Heart right ventricle (tissue), 16 donors: ENCODE data around the gene RPRD1B. TPM values are rescaled to one million over a fixed set of nuclear protein-coding genes. Genes with fewer than 3 reads are reported as not detected.
A peak's percentile ranks its signal among the peaks of the same experiment; 100 is the strongest.

Source experiments
- ATAC-seq, 8 donors: fragments of 200-7000 bp; cut with Tn5 transposase; one replicate each; pipeline ENCODE4 v1.9.1; 2020; ENCODE audit warnings: mild to moderate bottlenecking in 8 of 8, moderate library complexity in 8 of 8, moderate number of reproducible peaks in 1 of 8
- DNase-seq, 2 donors: peaks; one replicate each; pipeline ENCODE4 v3.0.0-alpha.2; 2020
- H3K27ac ChIP-seq, 10 donors: fragments of 200-600 bp; sonication (generic) in 2 of 10; one replicate each; pipeline versions ENCODE4 v1.5.0 to v1.8.0; 2020 to 2022; ENCODE audit warnings: mild to moderate bottlenecking in 3 of 10
- H3K27me3 ChIP-seq, 7 donors: fragments of 200-600 bp; one replicate each; pipeline ENCODE4 v1.8.0; 2021 to 2022; ENCODE audit warnings: mild to moderate bottlenecking in 2 of 7
- H3K36me3 ChIP-seq, 9 donors: fragments of 200-600 bp; sonication (generic) in 1 of 9; one replicate each; pipeline versions ENCODE4 v1.5.0 to v1.8.0; 2020 to 2022; ENCODE audit warnings: mild to moderate bottlenecking in 2 of 9
- H3K4me1 ChIP-seq, 9 donors: fragments of 200-600 bp; sonication (generic) in 1 of 9; one replicate each; pipeline versions ENCODE4 v1.5.0 to v1.8.0; 2020 to 2022; ENCODE audit warnings: mild to moderate bottlenecking in 4 of 9
- H3K4me3 ChIP-seq, 10 donors: fragments of 200-600 bp; sonication (generic) in 2 of 10; one replicate each; pipeline versions ENCODE4 v1.5.0 to v1.8.0; 2020 to 2022; ENCODE audit warnings: mild to moderate bottlenecking in 7 of 10, moderate library complexity in 2 of 10
- H3K9me3 ChIP-seq, 11 donors: fragments of 200-600 bp in 10 of 11; sonication (generic) in 2 of 11; one replicate each; pipeline versions ENCODE4 v1.5.0 to v1.8.0; 2013 to 2022; ENCODE audit warnings: mild to moderate bottlenecking in 2 of 11, control low read depth in 1 of 11, moderate library complexity in 1 of 11
- WGBS, 2 donors: extraction: QIAGEN DNeasy Blood & Tissue Kit; methylation state at CpG; one replicate each; pipeline ENCODE4 v1.1.7; 2013; ENCODE audit warnings: inconsistent platforms in 1 of 2; 5-methylcytosine and 5-hydroxymethylcytosine counted together
- intact Hi-C, 10 donors: fragments of 100-400 bp; cut with DNase I; formaldehyde crosslinking; loops; one replicate each; pipeline versions ENCODE4 v1.11.1 to v1.14.2; 2022
- polyA plus RNA-seq, 2 donors: library from polyadenylated mRNA; stranded (reverse); fragments of 200-250 nt; gene quantifications; one replicate each; pipeline ENCODE4 v1.2.3, GENCODE V29; 2013
- total RNA-seq, 10 donors: library from RNA; stranded (reverse); fragmentation: NEBNext Ultra II Directional in 3 of 10; extraction: Animal tissue kit (Norgen Biotek cat#: 25700) in 3 of 10; gene quantifications; one replicate each; pipeline versions ENCODE4 v1.2.1 to v1.2.4, GENCODE V29; 2021 to 2023
- TF ChIP-seq, protein P1 (sequence below), 9 donors: fragments of 200-600 bp; sonication (generic) in 2 of 9; IDR thresholded peaks; one replicate each; pipeline versions ENCODE4 v1.5.0 to v1.8.0; 2021 to 2022; ENCODE audit warnings: antibody characterized with exemption in 9 of 9, mild to moderate bottlenecking in 5 of 9, moderate library complexity in 1 of 9
- donor health status: Arrhythmogenic right ventricular cardiomyopathy.
- donor health status: ischemic (EF 13 %, LVEDD 7.1; RV severe dilation, severe dysfunction).
- donor health status: healthy with polysubstance abuse.
- donor health status: DM: no; HTN: yes; CAD: no.
- donor health status: DM: no; HTN: no; CAD: no.
- donor health status: ischemic (EF 25% LVEDD 6.9; RV normal size, moderate dysfunction).
- donor health status: ischemic (EF 25% LVEDD 5.7; RV mildly dilated, moderate dysfunction).
- donor health status: healthy.
- donor health status: DM: yes; HTN: yes; CAD: no.
- donor health status: Ischemic cardiomyopathy.
- donor health status: ischemic (EF 35%, LVEDD 5.7; RV mildly dilated, moderate dysfunction).
- donor health status: nonischemic (EF 11% LVEDD 7.7; RV severe dilation, severe dysfunction).
- donor health status: DM: yes; HTN: yes; CAD: no.
- donor health status: PGD.
- donor health status: ischemic (EF 29% LVEDD 5.4; RV normal size, mild dysfunction).
- donor health status: nonischemic (EF 23%, LVEDD 6.1; RV moderate dilation, normal function).

Gene RPRD1B
- total and polyA plus RNA-seq, 12 donors: 10.4 to 78.1 (median 47.3) TPM

DNA sequence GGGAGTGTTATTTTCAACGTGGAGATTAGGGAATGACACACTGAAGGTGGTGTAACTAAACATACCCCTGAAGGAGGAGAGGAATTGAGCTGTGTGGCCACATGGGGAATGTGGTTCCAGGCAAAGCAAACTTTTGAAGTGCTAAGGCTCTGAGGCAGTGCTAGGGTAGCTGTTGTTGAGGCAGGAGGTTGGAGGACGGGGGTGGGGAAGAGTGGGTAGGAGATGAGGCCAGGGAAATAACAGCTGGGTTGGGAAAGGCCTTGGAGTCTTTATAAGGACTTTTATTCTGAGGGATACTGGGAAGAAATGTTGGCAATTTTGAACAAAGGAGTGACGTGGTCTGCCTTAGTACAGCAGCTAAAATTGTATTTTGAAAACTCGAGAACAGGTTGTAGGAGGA lies 13.0 kb downstream of the RPRD1B start:
- Histone ChIP-seq H3K4me1 (peaks cover 0 to 42% (median 28%) of the 10 kb centered on the region in 9 donors), H3K27ac (peak overlapping the region in 2 of 10 donors; percentile 5 to 13), H3K27me3 (no peaks in the 10 kb centered on the region), H3K4me3 (no peak overlapping the region), H3K9me3 (no peaks in the 10 kb centered on the region), H3K36me3 (peaks cover 0 to 96% (median 29%) of the 10 kb centered on the region in 9 donors)
- intact Hi-C loops: no loop called here
- WGBS, 2 donors: 57 to 59% methylated on average over 4 of the region's 4 CpGs
- TF ChIP-seq, protein P1, sequence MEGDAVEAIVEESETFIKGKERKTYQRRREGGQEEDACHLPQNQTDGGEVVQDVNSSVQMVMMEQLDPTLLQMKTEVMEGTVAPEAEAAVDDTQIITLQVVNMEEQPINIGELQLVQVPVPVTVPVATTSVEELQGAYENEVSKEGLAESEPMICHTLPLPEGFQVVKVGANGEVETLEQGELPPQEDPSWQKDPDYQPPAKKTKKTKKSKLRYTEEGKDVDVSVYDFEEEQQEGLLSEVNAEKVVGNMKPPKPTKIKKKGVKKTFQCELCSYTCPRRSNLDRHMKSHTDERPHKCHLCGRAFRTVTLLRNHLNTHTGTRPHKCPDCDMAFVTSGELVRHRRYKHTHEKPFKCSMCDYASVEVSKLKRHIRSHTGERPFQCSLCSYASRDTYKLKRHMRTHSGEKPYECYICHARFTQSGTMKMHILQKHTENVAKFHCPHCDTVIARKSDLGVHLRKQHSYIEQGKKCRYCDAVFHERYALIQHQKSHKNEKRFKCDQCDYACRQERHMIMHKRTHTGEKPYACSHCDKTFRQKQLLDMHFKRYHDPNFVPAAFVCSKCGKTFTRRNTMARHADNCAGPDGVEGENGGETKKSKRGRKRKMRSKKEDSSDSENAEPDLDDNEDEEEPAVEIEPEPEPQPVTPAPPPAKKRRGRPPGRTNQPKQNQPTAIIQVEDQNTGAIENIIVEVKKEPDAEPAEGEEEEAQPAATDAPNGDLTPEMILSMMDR (IDR thresholded peaks at IDR 0.05): no peak
- no peak for DNase-seq
- ATAC-seq: peak in 6 of 8 donors; percentile 29 to 63 (median 40)

- ATAC-seq (peak in 5 of 8 donors; percentile 52 to 70 (median 62)), DNase-seq (no peak)
- Histone ChIP-seq H3K36me3 (peaks cover 0 to 90% (median 12%) of the 10 kb centered on the region in 9 donors), H3K27me3 (no peaks in the 10 kb centered on the region), H3K4me3 (no peak overlapping the region), H3K4me1 (peaks cover 0 to 54% (median 31%) of the 10 kb centered on the region in 9 donors), H3K27ac (peak overlapping the region in 5 of 10 donors; percentile 11 to 59 (median 35)), H3K9me3 (no peaks in the 10 kb centered on the region)
- WGBS, 2 donors: 44 to 48% methylated on average over 3 of the region's 3 CpGs
- TF ChIP-seq, protein P1 (IDR thresholded peaks at IDR 0.05): no peak
- intact Hi-C loops: no loop called here
These were observed 16.3 kb downstream of the RPRD1B start for GRCh38 chr20:38049800-38050199.

DNA sequence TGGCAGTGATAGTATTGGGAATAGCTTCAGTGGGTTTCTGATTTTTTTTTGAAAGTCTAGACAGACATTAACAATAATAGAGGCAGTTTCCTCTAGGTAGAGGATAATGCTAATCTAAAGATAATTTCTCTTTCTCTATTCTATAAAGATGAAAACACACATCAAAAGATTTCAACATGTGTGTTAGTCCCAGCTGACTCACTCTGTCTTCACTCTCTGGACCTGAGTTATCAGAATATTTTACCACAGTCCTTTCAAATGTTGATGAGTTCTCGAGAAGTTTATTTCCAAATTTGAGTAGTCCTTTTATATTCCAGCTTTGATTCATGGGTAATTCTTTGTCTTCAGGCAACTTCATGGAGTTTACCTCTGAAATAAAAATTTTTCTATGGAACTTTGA lies 17.1 kb downstream of the RPRD1B start:
- intact Hi-C loops: no loop called here
- Histone ChIP-seq H3K9me3 (no peaks in the 10 kb centered on the region), H3K36me3 (peaks cover 0 to 90% (median 12%) of the 10 kb centered on the region in 9 donors), H3K27me3 (no peaks in the 10 kb centered on the region), H3K27ac (peak overlapping the region in 5 of 10 donors; percentile 11 to 59 (median 35)), H3K4me1 (peaks cover 0 to 57% (median 38%) of the 10 kb centered on the region in 9 donors), H3K4me3 (no peak overlapping the region)
- TF ChIP-seq, protein P1 (IDR thresholded peaks at IDR 0.05): no peak
- DNase-seq (no peak), ATAC-seq (no peak)
- 61 to 62% methylated on average over 1 of the region's 1 CpG for WGBS, 2 donors

DNA sequence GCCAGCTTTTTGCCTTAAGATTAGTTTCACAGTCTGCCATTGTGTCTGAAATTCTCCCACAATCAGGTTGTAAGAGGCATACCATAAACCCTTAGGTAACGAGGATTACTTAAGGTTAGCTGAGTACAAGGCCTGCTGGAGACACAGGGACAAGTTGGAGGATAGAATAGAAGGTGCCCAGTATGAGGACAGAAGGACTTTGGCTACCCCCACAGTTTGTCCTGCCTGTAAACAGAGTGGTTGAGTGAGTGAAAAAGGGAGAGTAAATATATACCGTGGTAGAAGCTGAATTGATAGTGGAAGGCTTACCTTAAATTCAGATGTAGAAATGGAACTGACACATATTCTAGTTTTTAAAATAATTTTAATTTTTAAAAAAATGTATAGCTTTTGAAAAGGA lies 19.3 kb downstream of the RPRD1B start:
- peaks cover 0 to 53% (median 28%) of the 10 kb centered on the region in 9 donors for H3K4me1 ChIP-seq
- TF ChIP-seq, protein P1 (IDR thresholded peaks at IDR 0.05): no peak
- DNase-seq (no peak), ATAC-seq (no peak)
- H3K27me3 ChIP-seq: no peaks in the 10 kb centered on the region
- H3K4me3 ChIP-seq: no peak overlapping the region
- WGBS, 2 donors: 67 to 78% methylated on average over 2 of the region's 2 CpGs
- no peaks in the 10 kb centered on the region for H3K9me3 ChIP-seq
- H3K36me3 ChIP-seq: peaks cover 0 to 93% (median 12%) of the 10 kb centered on the region in 9 donors
- intact Hi-C loops: no loop called here
- H3K27ac ChIP-seq: peak overlapping the region in 2 of 10 donors; percentile 13 to 34
